C4-2B (cell line): Measurements from ENCODE around the gene FANCG.

ENCODE experiments used
- H3K27ac ChIP-seq: fragments of 450-650 bp; 2 replicates; pipeline ENCODE4 v1.5.1; 2017
- ZFX ChIP-seq: fragments of 450-650 bp; IDR thresholded peaks from 2 replicates; pipeline ENCODE4 v1.6.1; 2017
- TF ChIP-seq, protein P1 (sequence below): fragments of 450-650 bp; conservative IDR thresholded peaks from 2 replicates; pipeline ENCODE4 v1.5.1; 2017; ENCODE audit warnings: mild to moderate bottlenecking

Gene FANCG

DNA sequence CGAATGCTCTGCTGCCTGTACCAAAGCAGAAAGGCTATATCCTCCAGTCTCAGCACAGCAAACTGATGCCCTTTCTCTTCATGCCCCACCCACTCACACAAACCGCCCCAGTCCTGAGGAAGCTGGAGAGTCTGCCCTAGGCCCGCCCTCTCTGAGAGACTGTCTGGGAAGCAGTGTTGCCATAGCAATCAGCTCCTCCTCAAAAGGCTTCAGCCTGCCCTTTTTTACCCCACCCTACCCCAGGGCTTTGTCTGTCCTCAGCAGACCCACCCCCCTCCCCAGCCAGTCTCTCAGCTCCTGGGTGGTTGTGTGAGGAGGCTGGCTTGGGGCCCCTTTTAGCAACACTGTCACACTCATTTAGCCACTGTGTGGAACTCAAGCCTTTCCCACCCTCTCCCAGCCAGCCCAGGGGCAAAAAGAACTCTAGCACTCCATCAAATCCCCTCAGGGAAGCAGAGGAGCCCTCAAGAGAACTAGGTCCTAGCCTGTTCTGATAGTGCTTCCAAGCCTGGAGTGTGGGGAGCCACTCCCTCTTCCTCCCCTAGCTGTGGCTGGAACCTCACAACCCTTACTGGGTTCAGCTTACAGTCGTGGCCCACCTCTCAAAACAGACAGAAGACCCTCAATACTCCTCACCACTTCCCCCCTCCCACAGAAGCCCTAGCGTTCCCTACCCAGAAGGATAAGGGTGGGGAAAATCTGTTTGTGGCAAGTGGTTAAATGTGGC, 34.5 kb upstream of the FANCG start:
- peak overlapping the region; percentile 60 for H3K27ac ChIP-seq
- TF ChIP-seq, protein P1, sequence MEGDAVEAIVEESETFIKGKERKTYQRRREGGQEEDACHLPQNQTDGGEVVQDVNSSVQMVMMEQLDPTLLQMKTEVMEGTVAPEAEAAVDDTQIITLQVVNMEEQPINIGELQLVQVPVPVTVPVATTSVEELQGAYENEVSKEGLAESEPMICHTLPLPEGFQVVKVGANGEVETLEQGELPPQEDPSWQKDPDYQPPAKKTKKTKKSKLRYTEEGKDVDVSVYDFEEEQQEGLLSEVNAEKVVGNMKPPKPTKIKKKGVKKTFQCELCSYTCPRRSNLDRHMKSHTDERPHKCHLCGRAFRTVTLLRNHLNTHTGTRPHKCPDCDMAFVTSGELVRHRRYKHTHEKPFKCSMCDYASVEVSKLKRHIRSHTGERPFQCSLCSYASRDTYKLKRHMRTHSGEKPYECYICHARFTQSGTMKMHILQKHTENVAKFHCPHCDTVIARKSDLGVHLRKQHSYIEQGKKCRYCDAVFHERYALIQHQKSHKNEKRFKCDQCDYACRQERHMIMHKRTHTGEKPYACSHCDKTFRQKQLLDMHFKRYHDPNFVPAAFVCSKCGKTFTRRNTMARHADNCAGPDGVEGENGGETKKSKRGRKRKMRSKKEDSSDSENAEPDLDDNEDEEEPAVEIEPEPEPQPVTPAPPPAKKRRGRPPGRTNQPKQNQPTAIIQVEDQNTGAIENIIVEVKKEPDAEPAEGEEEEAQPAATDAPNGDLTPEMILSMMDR, result no peak
- no peak for TF ChIP-seq ZFX

DNA sequence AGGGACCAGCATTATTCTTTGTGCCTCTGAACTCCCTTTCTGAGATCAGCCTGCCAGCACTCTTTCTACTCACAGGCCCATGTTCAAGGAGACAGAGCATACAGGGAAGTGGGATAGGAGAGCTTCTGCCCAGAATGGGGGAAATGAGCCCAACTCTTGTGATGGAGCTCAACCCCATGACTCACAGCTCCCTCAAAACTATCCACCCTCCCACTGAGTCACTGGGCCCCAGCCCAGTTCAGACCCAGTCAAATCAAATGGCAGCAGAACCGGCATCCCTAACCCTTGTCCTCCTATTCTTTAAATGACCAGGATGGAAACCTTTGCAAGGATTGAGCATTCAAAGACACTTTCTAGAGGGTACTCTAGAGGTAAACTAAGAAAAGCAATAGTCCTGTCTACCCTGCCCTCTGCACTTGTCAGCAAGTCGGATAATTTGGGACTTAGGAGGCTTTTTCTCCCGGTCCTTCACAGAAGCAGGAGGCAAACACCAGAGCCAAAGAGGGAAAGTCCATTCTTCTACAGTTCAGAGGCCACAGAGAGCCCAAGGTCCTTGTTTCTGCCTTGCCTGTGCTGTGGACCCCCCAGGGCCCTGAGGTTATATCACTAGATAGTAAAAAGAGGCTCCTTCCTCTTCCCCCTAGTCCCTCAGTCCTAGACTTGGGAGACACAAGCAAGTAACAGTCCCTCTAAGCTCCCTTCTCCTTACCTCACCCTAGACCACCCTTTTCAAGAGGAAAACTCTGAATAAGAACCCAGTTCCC, 32.7 kb upstream of the FANCG start:
- TF ChIP-seq ZFX, result no peak
- TF ChIP-seq, protein P1, result no peak
- no peak overlapping the region for H3K27ac ChIP-seq

DNA sequence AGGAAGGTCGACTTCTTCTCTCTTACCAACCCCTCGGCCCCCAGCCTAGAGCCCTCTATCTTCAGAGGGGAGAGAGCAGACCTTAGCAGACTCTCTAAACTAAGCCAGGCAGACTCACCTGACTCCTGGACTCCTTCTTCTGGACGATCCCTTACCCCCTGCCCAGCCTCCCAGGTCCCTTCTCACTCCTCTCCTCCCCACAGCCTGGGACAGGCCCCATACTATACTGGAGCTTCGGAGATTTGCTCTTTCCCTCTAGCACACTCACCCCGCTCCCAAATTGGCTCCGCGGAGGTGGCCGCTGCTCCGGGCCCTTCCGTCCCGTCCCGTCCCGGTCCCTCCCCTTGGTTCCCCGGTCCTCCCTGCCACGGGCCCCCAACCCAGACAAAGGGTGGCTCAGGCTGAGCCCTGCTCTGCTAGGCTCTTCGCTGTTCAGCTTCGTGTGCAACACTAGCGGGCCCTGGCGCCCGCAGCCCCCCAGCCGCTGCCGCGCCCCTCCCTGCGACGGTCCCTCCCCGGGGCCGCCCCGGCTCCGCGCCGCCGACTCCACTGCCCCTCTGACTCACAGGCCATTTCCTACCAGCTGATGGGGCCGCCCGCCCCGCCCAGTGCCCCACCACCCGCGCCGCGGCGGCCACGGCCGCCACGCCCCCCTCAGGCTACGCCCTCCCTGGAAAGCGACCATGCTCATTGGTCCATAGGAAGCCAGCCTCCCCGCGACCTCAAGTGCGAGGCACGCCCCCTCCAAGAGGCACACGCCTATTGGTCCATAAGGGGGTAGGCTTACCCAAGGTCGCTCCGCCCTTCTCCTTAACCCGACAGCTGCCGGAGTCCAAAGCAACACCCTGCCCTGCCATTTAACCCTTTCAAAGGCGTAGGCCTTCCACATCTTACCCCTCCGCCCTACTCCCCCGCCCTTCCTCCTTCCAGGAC, 31.5 kb upstream of the FANCG start:
- no peak for TF ChIP-seq ZFX
- TF ChIP-seq, protein P1, result no peak
- peak overlapping the region; percentile 39 for H3K27ac ChIP-seq

DNA sequence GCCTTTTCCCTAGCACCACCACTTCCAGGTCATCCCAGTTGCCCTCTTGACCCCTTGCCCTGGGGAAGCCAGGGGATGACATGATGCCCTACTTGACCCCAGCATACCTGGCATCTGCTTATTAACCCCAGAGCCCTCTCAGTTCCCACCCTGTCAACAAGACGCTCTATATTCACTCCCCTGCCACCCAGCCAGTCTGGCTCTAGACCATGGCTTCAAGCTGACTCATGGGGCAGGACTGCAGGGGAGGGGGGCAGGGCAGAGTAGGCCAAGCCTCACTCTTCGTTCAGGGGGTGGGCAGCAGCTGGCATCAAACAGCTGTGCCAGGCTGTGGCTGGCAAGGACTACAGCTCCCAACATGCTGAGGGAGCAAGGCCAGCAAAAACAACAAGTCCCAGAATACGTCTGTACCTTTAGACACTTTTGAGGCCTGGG, 30.6 kb upstream of the FANCG start:
- no peak overlapping the region for H3K27ac ChIP-seq
- TF ChIP-seq, protein P1, result no peak
- TF ChIP-seq ZFX, result no peak

DNA sequence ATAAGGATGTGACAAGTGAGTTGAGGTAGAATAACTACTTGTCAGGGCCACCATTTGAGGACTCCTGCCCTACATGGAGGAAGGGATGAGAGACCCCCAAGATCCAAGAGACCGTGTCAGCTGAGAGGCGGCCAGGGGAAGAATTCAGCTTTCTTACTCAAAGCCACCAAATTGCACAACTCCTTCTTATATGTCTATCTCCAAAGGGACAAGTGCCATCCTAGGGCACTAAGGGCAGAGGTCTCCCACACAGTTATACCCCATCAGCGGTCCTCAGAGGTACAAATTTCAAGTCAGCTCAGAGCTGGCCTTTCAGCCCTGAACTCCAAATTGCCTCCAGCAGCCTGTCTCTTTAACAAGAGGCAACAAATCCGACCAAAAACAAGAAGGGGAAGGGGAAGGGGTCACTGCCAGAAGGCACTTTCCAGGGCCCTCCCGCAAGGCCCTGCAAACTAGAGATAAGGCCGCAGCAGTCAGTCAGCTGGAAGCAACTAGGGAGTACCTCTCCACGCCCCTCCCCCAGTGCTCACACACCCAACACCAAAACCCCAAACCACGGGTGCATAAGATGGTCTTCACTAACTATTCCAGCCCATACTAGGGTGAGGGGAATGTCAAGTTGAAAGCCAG, 29.3 kb upstream of the FANCG start:
- TF ChIP-seq, protein P1, result no peak
- TF ChIP-seq ZFX, result no peak
- H3K27ac ChIP-seq, result no peak overlapping the region

DNA sequence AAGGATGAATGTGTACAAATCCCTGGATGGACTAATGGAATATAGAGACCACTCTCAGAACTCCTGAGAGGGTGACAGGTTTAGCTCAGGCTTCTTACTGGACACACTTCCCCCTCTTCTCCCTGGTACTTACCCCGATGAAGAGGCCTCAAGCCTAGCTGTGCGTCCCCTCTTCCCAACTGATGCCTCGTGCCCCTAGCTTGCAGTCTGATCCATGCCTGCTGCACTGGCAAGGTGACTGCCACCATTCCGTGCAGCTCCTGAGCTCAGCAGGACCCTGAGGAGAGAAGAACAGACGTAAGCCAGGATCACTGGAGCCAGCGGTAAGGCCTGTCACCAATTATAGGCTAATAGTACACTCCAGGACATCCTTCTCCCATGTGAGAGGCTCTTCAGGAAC, 28.7 kb upstream of the FANCG start:
- TF ChIP-seq ZFX, result no peak
- TF ChIP-seq, protein P1, result no peak
- no peak overlapping the region for H3K27ac ChIP-seq
